DOHH2 (cell line): ENCODE data around the gene RORC.

ENCODE experiments used
- CTCF ChIP-seq: fragments of 200-600 bp; sonication (generic); IDR thresholded peaks from one replicate; pipeline ENCODE4 v1.5.1; 2014; ENCODE audit warnings: antibody characterized with exemption, mild to moderate bottlenecking, low read depth, low read length; ENCODE audit not compliant: poor library complexity, severe bottlenecking
- EZH2phosphoT487 ChIP-seq: fragments of 200-600 bp; sonication (generic); IDR thresholded peaks from 2 replicates; pipeline ENCODE4 v1.6.1; 2017; ENCODE audit warnings: borderline replicate concordance, mild to moderate bottlenecking, antibody characterized with exemption, low read length, moderate library complexity, mixed read lengths

GRCh38 chr1:151840421-151840820, 8.8 kb upstream of the RORC start:
- TF ChIP-seq CTCF: no peak
- no peak for TF ChIP-seq EZH2phosphoT487
